CD4-positive, alpha-beta memory T cell (primary cell): ENCODE measurements around the gene CSTPP1. TPM values are rescaled to one million over a fixed set of nuclear protein-coding genes. Genes with fewer than 3 reads are reported as not detected.
"Not testable (repeated sequence)": the region's sequence is repeated elsewhere in the genome, so short reads cannot be mapped to it uniquely, and the experiment has no call there.

Experiments
- CTCF ChIA-PET: fragments of 350-600 bp; sonication (Branson Sonifier 250); formaldehyde crosslinking; loops from one replicate; lab custom pipeline; 2021; ENCODE audit warnings: inconsistent platforms; ENCODE audit not compliant: partially characterized antibody; lab: Charles Lee
- POLR2A ChIA-PET: fragments of 350-600 bp; sonication (Branson Sonifier 250); formaldehyde crosslinking; loops from one replicate; lab custom pipeline; 2021; ENCODE audit not compliant: partially characterized antibody; lab: Charles Lee
- DNase-seq, 5 donors: peaks; one replicate each; pipeline versions ENCODE4 v3.0.0 to v3.0.0-alpha.2; 2020 to 2022; ENCODE audit warnings: mixed read lengths in 1 of 5
- H3K27ac ChIP-seq: one replicate; pipeline ENCODE4 v1.7.0; 2013; ENCODE audit warnings: low read depth, low read length
- H3K27me3 ChIP-seq: 2 replicates; pipeline ENCODE4 v1.7.0; 2013; ENCODE audit warnings: mild to moderate bottlenecking, low read length, moderate library complexity; ENCODE audit not compliant: insufficient read depth
- H3K36me3 ChIP-seq: 2 replicates; pipeline ENCODE4 v1.7.0; 2013; ENCODE audit warnings: mild to moderate bottlenecking, low read length, moderate library complexity; ENCODE audit not compliant: insufficient read depth
- H3K4me1 ChIP-seq: 2 replicates; pipeline ENCODE4 v1.7.0; 2013; ENCODE audit warnings: mild to moderate bottlenecking, low read length, moderate library complexity; ENCODE audit not compliant: insufficient read depth
- H3K4me3 ChIP-seq, 2 donors: one replicate each; pipeline ENCODE4 v1.7.0; 2013; ENCODE audit warnings: low read length in 2 of 2, mild to moderate bottlenecking in 1 of 2
- H3K9me3 ChIP-seq, 2 donors: one replicate each; pipeline ENCODE4 v1.7.0; 2013; ENCODE audit warnings: low read length in 2 of 2, control low read depth in 1 of 2; ENCODE audit not compliant: control insufficient read depth in 1 of 2
- H3K27ac Mint-ChIP-seq, 7 donors: one replicate each; pipeline ENCODE4 v1.8.0; 2020 to 2021; ENCODE audit warnings: mixed read lengths in 7 of 7, mild to moderate bottlenecking in 6 of 7, inconsistent platforms in 3 of 7, moderate library complexity in 3 of 7
- H3K27me3 Mint-ChIP-seq, 2 donors: one replicate each; pipeline ENCODE4 v1.8.0; 2020 to 2021; ENCODE audit warnings: mixed read lengths in 2 of 2
- H3K36me3 Mint-ChIP-seq, 2 donors: one replicate each; pipeline ENCODE4 v1.8.0; 2020 to 2021; ENCODE audit warnings: mixed read lengths in 2 of 2, inconsistent platforms in 1 of 2, mild to moderate bottlenecking in 1 of 2
- H3K4me1 Mint-ChIP-seq, 4 donors: one replicate each; pipeline ENCODE4 v1.8.0; 2020 to 2021; ENCODE audit warnings: mixed read lengths in 4 of 4, mild to moderate bottlenecking in 1 of 4
- H3K4me3 Mint-ChIP-seq, 8 donors: one replicate each; pipeline ENCODE4 v1.8.0; 2020 to 2021; ENCODE audit warnings: mixed read lengths in 8 of 8, mild to moderate bottlenecking in 7 of 8, moderate library complexity in 6 of 8, inconsistent platforms in 3 of 8
- H3K9me3 Mint-ChIP-seq, 8 donors: one replicate each; pipeline ENCODE4 v1.8.0; 2020 to 2021; ENCODE audit warnings: mixed read lengths in 8 of 8, mild to moderate bottlenecking in 5 of 8, inconsistent platforms in 3 of 8, moderate library complexity in 1 of 8
- intact Hi-C: fragments of 100-400 bp; cut with micrococcal nuclease; formaldehyde crosslinking; loops from one replicate; pipeline ENCODE4 v1.15.1; 2023
- polyA plus RNA-seq, 2 donors: library from polyadenylated mRNA; unstranded; fragments of 300-500 nt; fragmentation: Illumina TruSeq; gene quantifications; one replicate each; pipeline ENCODE4 v1.2.3, GENCODE V29; 2021
- total RNA-seq, 2 experiments: library from RNA; stranded (reverse); gene quantifications; one replicate each; pipeline ENCODE4 v1.2.3, GENCODE V29; 2021

Gene CSTPP1
- total and polyA plus RNA-seq, 4 experiments from 2014 or later = 12.4 to 24.3 (median 17.8) TPM

DNA sequence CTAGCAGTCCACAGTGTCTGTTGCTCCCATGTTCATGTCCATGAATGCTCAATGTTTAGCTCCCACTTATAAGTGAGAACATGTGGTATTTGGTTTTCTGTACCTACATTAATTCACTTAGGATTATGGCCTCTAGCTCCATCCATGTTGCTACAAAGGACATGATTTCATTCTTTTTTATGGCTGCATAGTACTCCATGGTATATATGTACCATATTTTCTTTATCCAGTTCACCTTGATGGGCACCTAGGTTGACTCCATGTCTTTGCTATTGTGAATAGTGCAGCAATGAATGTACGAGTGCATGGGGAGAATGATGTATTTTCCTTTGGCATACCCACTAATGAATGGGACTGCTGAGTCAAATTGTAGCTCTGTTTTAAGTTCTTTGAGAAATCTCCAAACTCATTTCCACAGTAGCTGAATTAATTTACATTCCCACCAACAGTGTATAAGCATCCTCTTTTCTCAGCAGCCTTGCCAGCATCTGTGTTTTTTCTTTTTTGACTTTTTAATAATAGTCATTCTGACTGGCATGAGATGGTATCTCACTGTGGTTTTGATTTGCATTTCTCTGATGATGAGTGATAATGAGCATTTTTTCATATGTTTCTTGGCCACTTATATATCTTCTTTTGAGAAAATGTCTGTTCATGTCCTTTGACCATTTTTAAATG lies 53.4 kb downstream of the CSTPP1 start:
- DNase-seq, POLR2A ChIA-PET, CTCF ChIA-PET, H3K4me3 Mint-ChIP-seq, intact Hi-C loops, H3K27me3 Mint-ChIP-seq, H3K36me3 ChIP-seq, H3K4me3 ChIP-seq, H3K4me1 ChIP-seq, H3K4me1 Mint-ChIP-seq, H3K9me3 ChIP-seq, H3K27me3 ChIP-seq, H3K27ac ChIP-seq: not testable (repeated sequence)
- Mint-ChIP-seq H3K27ac (peak overlapping the region in 2 of 7 donors; percentile 31 to 68), H3K9me3 (peaks cover 0 to 15% (median 4%) of the 10 kb centered on the region in 8 donors), H3K36me3 (peaks cover 41 to 44% of the 10 kb centered on the region in 2 donors)

DNA sequence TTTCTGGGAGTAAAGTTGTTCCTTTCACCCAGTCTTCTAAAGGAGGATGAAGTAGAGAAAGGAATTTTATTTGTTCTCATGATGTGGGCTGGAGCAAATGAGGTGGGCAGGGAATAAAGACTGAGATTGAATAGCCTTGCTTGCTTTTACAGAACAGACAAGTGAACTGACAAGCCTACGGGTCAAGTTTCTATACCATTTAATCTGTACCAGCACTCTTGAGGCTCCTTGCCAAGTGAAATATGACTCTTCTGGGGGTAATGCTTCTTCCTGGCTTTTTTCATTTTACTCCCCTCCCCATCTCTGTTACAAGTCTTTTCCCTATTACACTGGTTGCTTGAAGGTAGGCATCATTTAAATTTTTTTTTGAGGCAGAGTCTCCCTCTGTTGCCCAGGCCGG lies 54.8 kb downstream of the CSTPP1 start:
- CTCF ChIA-PET = no interaction called here
- H3K4me3 Mint-ChIP-seq = no peak overlapping the region
- H3K4me1 ChIP-seq = no peaks in the 10 kb centered on the region
- H3K36me3 ChIP-seq = no peaks in the 10 kb centered on the region
- peaks cover 49 to 51% of the 10 kb centered on the region in 2 donors for H3K36me3 Mint-ChIP-seq
- H3K4me3 ChIP-seq = no peak overlapping the region
- H3K27me3 Mint-ChIP-seq = no peaks in the 10 kb centered on the region
- intact Hi-C loops = no loop called here
- H3K27me3 ChIP-seq = no peaks in the 10 kb centered on the region
- no peaks in the 10 kb centered on the region for H3K9me3 ChIP-seq
- DNase-seq = no peak
- POLR2A ChIA-PET = no interaction called here
- peaks cover 0 to 3% (median 0%) of the 10 kb centered on the region in 4 donors for H3K4me1 Mint-ChIP-seq
- H3K27ac ChIP-seq = no peak overlapping the region
- H3K27ac Mint-ChIP-seq = no peak overlapping the region
- peaks cover 0 to 15% (median 4%) of the 10 kb centered on the region in 8 donors for H3K9me3 Mint-ChIP-seq

DNA sequence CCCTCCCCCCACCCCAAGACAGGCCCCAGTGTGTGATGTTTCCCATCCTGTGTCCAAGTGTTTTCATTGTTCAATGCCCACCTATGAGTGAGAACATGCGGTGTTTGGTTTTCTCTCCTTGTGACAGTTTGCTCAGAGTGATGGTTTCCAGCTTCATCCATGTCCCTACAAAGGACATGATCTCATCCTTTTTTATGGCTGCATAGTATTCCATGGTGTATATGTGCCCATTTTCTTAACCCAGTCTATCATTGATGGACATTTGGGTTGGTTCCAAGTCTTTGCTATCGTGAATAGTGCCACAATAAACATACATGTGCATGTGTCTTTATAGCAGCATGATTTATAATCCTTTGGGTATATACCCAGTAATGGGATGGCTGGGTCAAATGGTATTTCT lies 55.8 kb downstream of the CSTPP1 start:
- H3K27ac ChIP-seq, H3K4me1 Mint-ChIP-seq, H3K4me1 ChIP-seq, H3K9me3 ChIP-seq, CTCF ChIA-PET, H3K4me3 ChIP-seq, H3K4me3 Mint-ChIP-seq, DNase-seq, intact Hi-C loops, H3K27me3 ChIP-seq, POLR2A ChIA-PET, H3K27me3 Mint-ChIP-seq, H3K27ac Mint-ChIP-seq, H3K36me3 ChIP-seq: not testable (repeated sequence)
- H3K36me3 Mint-ChIP-seq = peaks cover 54 to 55% of the 10 kb centered on the region in 2 donors
- peaks cover 2 to 17% (median 5%) of the 10 kb centered on the region in 8 donors for H3K9me3 Mint-ChIP-seq

DNA sequence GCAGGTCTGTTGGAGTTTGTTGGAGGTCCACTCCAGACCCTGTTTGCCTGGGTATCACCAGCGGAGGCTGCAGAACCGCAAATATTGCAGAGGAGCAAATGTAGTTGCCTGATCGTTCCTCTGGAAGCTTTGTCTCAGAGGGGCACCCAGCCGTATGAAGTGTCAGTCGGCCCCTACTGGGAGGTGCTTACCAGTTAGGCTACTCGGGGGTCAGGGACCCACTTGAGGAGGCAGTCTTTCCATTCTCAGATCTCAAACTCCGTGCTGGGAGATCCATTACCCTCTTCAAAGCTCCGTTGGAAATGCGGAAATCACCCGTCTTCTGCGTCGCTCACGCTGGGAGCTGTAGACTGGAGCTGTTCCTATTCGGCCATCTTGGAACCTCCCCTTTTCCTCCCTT lies 61.2 kb downstream of the CSTPP1 start:
- H3K4me3 ChIP-seq, intact Hi-C loops, POLR2A ChIA-PET, H3K9me3 ChIP-seq, H3K4me1 ChIP-seq, H3K36me3 ChIP-seq, DNase-seq, H3K27ac ChIP-seq, H3K27ac Mint-ChIP-seq, H3K4me1 Mint-ChIP-seq, H3K27me3 Mint-ChIP-seq, H3K27me3 ChIP-seq, CTCF ChIA-PET, H3K4me3 Mint-ChIP-seq, H3K9me3 Mint-ChIP-seq: not testable (repeated sequence)
- H3K36me3 Mint-ChIP-seq = peaks cover 31 to 37% of the 10 kb centered on the region in 2 donors

DNA sequence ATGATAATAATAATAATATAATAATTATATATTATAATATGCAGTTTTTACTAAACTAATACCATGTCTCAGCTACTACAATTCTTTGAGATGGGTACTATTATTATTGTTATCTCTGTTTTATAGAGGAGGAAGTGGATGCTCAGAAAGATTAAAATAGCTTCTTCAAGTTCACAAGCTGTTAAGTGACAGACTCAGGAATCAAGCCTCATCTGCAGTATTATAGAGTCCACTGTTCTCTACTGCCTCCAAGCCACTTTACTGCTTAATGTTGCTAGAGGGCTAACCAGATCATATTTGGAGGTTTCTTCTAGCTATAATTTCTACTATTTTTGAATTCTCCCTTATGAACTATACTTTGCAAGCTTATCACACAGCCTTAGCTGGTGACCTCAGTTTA lies 62.7 kb downstream of the CSTPP1 start:
- no peak overlapping the region for H3K4me3 ChIP-seq
- H3K4me3 Mint-ChIP-seq = no peak overlapping the region
- ChIA-PET CTCF (no interaction called here), POLR2A (no interaction called here)
- no peaks in the 10 kb centered on the region for H3K36me3 ChIP-seq
- no peak overlapping the region for H3K27ac Mint-ChIP-seq
- H3K27me3 Mint-ChIP-seq = no peaks in the 10 kb centered on the region
- DNase-seq = no peak
- peaks cover 25 to 29% of the 10 kb centered on the region in 2 donors for H3K36me3 Mint-ChIP-seq
- H3K4me1 Mint-ChIP-seq = peaks cover 0 to 8% (median 0%) of the 10 kb centered on the region in 4 donors
- peaks cover 0 to 4% (median 0%) of the 10 kb centered on the region in 8 donors for H3K9me3 Mint-ChIP-seq
- no peaks in the 10 kb centered on the region for H3K27me3 ChIP-seq
- no peaks in the 10 kb centered on the region for H3K4me1 ChIP-seq
- H3K9me3 ChIP-seq = no peaks in the 10 kb centered on the region
- H3K27ac ChIP-seq = no peak overlapping the region
- intact Hi-C loops = no loop called here

DNA sequence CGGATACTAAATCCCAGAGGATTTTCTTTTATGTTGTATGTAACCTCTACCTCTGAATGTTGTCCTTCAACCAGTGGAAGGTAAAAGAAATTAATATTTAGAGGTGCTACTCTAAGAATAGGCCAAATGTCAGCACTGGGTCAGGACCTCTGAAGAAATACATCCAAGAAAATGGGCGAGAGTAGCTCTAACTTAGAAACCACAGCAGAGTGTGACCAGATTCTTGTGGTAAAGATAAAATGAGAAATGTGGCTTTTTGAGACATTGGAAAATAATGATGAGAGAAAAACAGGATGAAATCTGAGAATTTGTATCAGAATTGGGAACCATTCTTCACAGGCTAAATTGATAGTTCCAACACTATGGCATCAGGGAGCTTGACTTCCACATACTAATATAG lies 63.5 kb downstream of the CSTPP1 start:
- Histone ChIP-seq H3K4me1 (no peaks in the 10 kb centered on the region), H3K4me3 (no peak overlapping the region), H3K9me3 (no peaks in the 10 kb centered on the region), H3K27me3 (no peaks in the 10 kb centered on the region), H3K36me3 (no peaks in the 10 kb centered on the region), H3K27ac (no peak overlapping the region)
- Mint-ChIP-seq H3K27ac (no peak overlapping the region), H3K9me3 (peaks cover 0 to 4% (median 0%) of the 10 kb centered on the region in 8 donors), H3K4me1 (peaks cover 0 to 10% (median 2%) of the 10 kb centered on the region in 4 donors), H3K36me3 (peaks cover 24 to 28% of the 10 kb centered on the region in 2 donors), H3K4me3 (no peak overlapping the region), H3K27me3 (no peaks in the 10 kb centered on the region)
- no peak for DNase-seq
- POLR2A ChIA-PET = no interaction called here
- CTCF ChIA-PET = no interaction called here
- intact Hi-C loops = no loop called here

DNA sequence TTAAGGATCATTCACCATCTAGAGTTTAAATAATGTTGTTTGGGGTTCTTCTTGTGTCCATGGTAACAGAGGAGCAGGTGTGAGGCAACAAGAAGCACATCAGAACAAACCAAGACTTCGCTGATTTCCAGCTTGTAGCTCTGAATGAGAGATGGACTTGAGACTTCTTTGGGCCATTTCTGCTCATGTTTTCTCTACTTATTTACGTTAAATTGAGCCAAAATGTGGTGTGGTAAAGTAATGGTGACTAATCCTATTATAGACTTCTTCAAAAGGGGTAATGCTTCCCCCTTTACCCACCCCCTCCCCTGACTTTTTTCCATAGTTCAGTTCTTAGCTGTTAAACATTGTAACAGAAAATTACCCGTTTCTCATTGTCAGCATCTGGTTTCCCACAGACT lies 65.2 kb downstream of the CSTPP1 start:
- H3K36me3 ChIP-seq = no peaks in the 10 kb centered on the region
- intact Hi-C loops = no loop called here
- Mint-ChIP-seq H3K4me1 (peaks cover 0 to 7% (median 3%) of the 10 kb centered on the region in 4 donors), H3K9me3 (peaks cover 0 to 4% (median 0%) of the 10 kb centered on the region in 8 donors), H3K4me3 (no peak overlapping the region), H3K36me3 (peaks cover 12 to 18% of the 10 kb centered on the region in 2 donors), H3K27ac (no peak overlapping the region), H3K27me3 (no peaks in the 10 kb centered on the region)
- ChIA-PET POLR2A (no interaction called here), CTCF (no interaction called here)
- H3K27ac ChIP-seq = no peak overlapping the region
- no peak overlapping the region for H3K4me3 ChIP-seq
- DNase-seq = no peak
- no peaks in the 10 kb centered on the region for H3K4me1 ChIP-seq
- no peaks in the 10 kb centered on the region for H3K27me3 ChIP-seq
- H3K9me3 ChIP-seq = no peaks in the 10 kb centered on the region
